ENCODE results near the gene SMIM29.

GRCh38 chr6:34272013-34272926 lies 23.5 kb upstream of the SMIM29 start:
- TF ChIP-seq REST (IDR thresholded peaks at IDR 0.05; ENCODE audit: unreplicated experiment) (no peak), POLR2AphosphoS5 (IDR thresholded peaks at IDR 0.05; ENCODE audit: low read depth) (no peak), CTCF (conservative IDR thresholded peaks at IDR 0.05; ENCODE audit: low read depth in 2 of 2) (peak; percentile 35 to 41), EZH2phosphoT487 (IDR thresholded peaks at IDR 0.05; ENCODE audit: unreplicated experiment) (no peak), JUNB (IDR thresholded peaks at IDR 0.05; ENCODE audit: unreplicated experiment) (no peak), EZH2 (IDR thresholded peaks at IDR 0.05; ENCODE audit: low read depth, unreplicated experiment) (no peak), ZNF331 (CRISPR knock-in tag; IDR thresholded peaks at IDR 0.05; ENCODE audit: low read depth) (no peak), ZNF462 (CRISPR knock-in tag; IDR thresholded peaks at IDR 0.05) (no peak), CREB1 (CRISPR knock-in tag; IDR thresholded peaks at IDR 0.05; ENCODE audit: low read depth) (no peak), ETS1 (IDR thresholded peaks at IDR 0.05) (no peak)

All from GM23338 (cell line).